K562 (cell line): ENCODE measurements around the gene HOXC10. TPM values are rescaled to one million over a fixed set of nuclear protein-coding genes. Genes with fewer than 3 reads are reported as not detected.

ENCODE experiments used
- ATF7 ChIP-seq: fragments of 450-650 bp; IDR thresholded peaks from 2 replicates; pipeline ENCODE4 v1.7.1; 2014; ENCODE audit warnings: mild to moderate bottlenecking, moderate library complexity
- ESRRB ChIP-seq: fragments of 250-450 bp; sonication (Bioruptor Pico); IDR thresholded peaks from 2 replicates; pipeline ENCODE4 v1.5.0; 2020; ENCODE audit warnings: mild to moderate bottlenecking, moderate library complexity, borderline replicate concordance
- GATAD2B ChIP-seq: fragments of 450-650 bp; IDR thresholded peaks from 2 replicates; pipeline ENCODE4 v1.6.1; 2017; ENCODE audit warnings: mild to moderate bottlenecking, borderline replicate concordance
- HLTF ChIP-seq: fragments of 450-650 bp; IDR thresholded peaks from 2 replicates; pipeline ENCODE4 v1.6.1; 2016
- MEF2D ChIP-seq: conservative IDR thresholded peaks from 2 replicates; pipeline ENCODE4 v1.6.1; 2016; ENCODE audit warnings: low read depth, missing genetic modification characterization, missing compliant biosample characterization
- NR4A1 ChIP-seq, 2 experiments: fragments of 250-450 bp in 1 of 2; fragments of 450-650 bp in 1 of 2; sonication (Bioruptor Pico) in 1 of 2; IDR thresholded peaks; 2 replicates each; pipeline versions ENCODE4 v1.4.0 to v1.6.1; 2016 to 2020; ENCODE audit warnings: mild to moderate bottlenecking in 2 of 2, missing compliant biosample characterization in 1 of 2, missing genetic modification characterization in 1 of 2, moderate library complexity in 1 of 2
- NUFIP1 ChIP-seq: fragments of 450-650 bp; IDR thresholded peaks from 2 replicates; pipeline ENCODE4 v1.6.1; 2018; ENCODE audit not compliant: partially characterized antibody
- PRMT5 ChIP-seq: sonication (generic); formaldehyde crosslinking; IDR thresholded peaks from 2 replicates; pipeline ENCODE4 v1.5.0; 2020; ENCODE audit warnings: missing genetic modification reagents
- SMAD3 ChIP-seq: fragments of 450-650 bp; formaldehyde crosslinking; conservative IDR thresholded peaks from 2 replicates; pipeline ENCODE4 v1.4.0; 2020; ENCODE audit warnings: mild to moderate bottlenecking
- SRSF7 ChIP-seq: fragments of 200-400 bp; formaldehyde crosslinking; optimal IDR thresholded peaks from 2 replicates; pipeline ENCODE3; 2017; ENCODE audit warnings: mild to moderate bottlenecking, low read depth, low read length
- U2AF2 ChIP-seq: fragments of 200-400 bp; formaldehyde crosslinking; optimal IDR thresholded peaks from 2 replicates; pipeline ENCODE3; 2017; ENCODE audit warnings: low read depth, mild to moderate bottlenecking, low read length
- YY1 ChIP-seq, 3 experiments: IDR thresholded peaks; 2 replicates each; pipeline ENCODE4 v1.6.1; 2011; ENCODE audit warnings: low read length in 2 of 3, mild to moderate bottlenecking in 2 of 3, moderate library complexity in 2 of 3, borderline replicate concordance in 1 of 3, control low read depth in 1 of 3, low read depth in 1 of 3; ENCODE audit not compliant: insufficient read depth in 3 of 3, insufficient replicate concordance in 2 of 3, control insufficient read depth in 1 of 3, insufficient read length in 1 of 3; ENCODE audit errors: extremely low read depth in 1 of 3
- ZNF133 ChIP-seq: fragments of 250-450 bp; sonication (Bioruptor Pico); IDR thresholded peaks from 2 replicates; pipeline ENCODE4 v1.4.0; 2020; ENCODE audit warnings: mild to moderate bottlenecking
- ZNF699 ChIP-seq: fragments of 250-450 bp; sonication (Bioruptor Pico); IDR thresholded peaks from 2 replicates; pipeline ENCODE4 v1.8.0; 2021; ENCODE audit warnings: mild to moderate bottlenecking, moderate library complexity; ENCODE audit not compliant: insufficient replicate concordance
- ZNF79 ChIP-seq: fragments of 250-450 bp; sonication (Bioruptor Pico); IDR thresholded peaks from 2 replicates; pipeline ENCODE4 v1.4.0; 2020; ENCODE audit warnings: low read depth, mild to moderate bottlenecking, moderate library complexity
- polyA plus RNA-seq, 8 experiments: library from polyadenylated mRNA; depleted of rRNA in 4 of 8; stranded (reverse) in 5 of 8; unstranded in 3 of 8; fragments of >200 nt; fragmentation: Nextera tagmentation in 2 of 8; fragmentation: Illumina TruSeq in 1 of 8; extraction: Ambion mirVana in 2 of 8; extraction: Trizol in 1 of 8; gene quantifications; 2 replicates each; pipeline versions ENCODE4 v1.2.1 to v1.2.3, GENCODE V29; 2011 to 2014; ENCODE audit warnings: inconsistent platforms in 1 of 8, missing spikeins in 1 of 8
- total RNA-seq, 7 experiments: library from RNA; depleted of rRNA in 6 of 7; stranded (reverse); fragments of >200 nt in 6 of 7; fragmentation: Illumina TruSeq in 2 of 7; extraction: Trizol in 2 of 7; gene quantifications; 2 replicates each; pipeline versions ENCODE4 v1.2.1 to v1.2.3, GENCODE V29; 2011 to 2021; ENCODE audit warnings: low replicate concordance in 1 of 7
- TF ChIP-seq, protein P1 (sequence below): fragments of 450-650 bp; IDR thresholded peaks from 2 replicates; pipeline ENCODE4 v1.6.1; 2014; ENCODE audit warnings: low read depth, mild to moderate bottlenecking, moderate library complexity, borderline replicate concordance
- TF ChIP-seq, protein P2 (sequence below): sonication (generic); formaldehyde crosslinking; IDR thresholded peaks from 2 replicates; pipeline ENCODE4 v1.8.0; 2022; ENCODE audit warnings: missing genetic modification reagents, mild to moderate bottlenecking, borderline replicate concordance
- TF ChIP-seq, protein P3 (sequence below): fragments of 450-650 bp; formaldehyde crosslinking; IDR thresholded peaks from 2 replicates; pipeline ENCODE4 v1.4.0; 2020; ENCODE audit warnings: mild to moderate bottlenecking, moderate library complexity
- TF ChIP-seq, protein P4 (sequence below): fragments of 450-650 bp; formaldehyde crosslinking; conservative IDR thresholded peaks from 2 replicates; pipeline ENCODE4 v1.4.0; 2022; ENCODE audit warnings: mild to moderate bottlenecking, missing genetic modification characterization

HOXC10 gene
- total and polyA plus RNA-seq, 9 of the 15 experiments (the other 6 are each of a cell fraction or from before 2014, with no cell fraction given): 0.13 to 0.77 (median 0.35) TPM; not detected in 2

DNA sequence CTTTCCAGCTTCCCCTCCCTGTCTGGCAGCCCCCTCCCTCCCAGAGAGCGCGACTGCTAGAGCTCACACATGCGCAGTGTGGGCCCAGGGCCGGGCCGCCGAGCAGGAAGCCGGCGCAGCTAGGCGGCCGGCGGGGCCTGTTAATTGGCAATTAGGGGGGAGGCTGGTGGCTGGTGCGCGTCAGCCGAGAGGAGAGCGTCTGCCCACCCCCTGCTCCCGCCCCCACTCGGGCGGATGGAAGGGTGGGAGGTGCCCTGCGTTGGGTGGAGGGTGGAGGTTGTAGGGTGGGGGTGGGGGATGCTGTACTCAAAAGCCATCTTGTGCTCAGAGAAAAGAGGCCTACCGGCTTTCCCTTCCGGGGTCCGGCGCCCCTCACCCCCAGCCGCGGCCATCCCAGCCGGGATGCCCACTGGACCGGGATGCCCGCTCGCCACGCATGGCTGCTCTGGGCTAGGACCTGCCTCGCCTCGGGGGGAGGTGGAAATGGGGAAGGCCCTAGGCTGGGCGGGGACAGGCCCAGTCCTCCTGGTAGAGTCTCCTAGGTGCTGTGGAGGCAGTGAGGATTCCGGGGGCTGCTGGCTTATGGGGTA, 33.0 kb downstream of the HOXC10 start (continued):
- TF ChIP-seq YY1 (IDR thresholded peaks at IDR 0.05; ENCODE audit: borderline replicate concordance in 1 of 3, control insufficient read depth in 1 of 3, extremely low read depth in 1 of 3, insufficient read depth in 3 of 3, insufficient read length in 1 of 3, insufficient replicate concordance in 2 of 3, low read depth in 1 of 3, low read length in 2 of 3): peak in 2 of 3 experiments; percentile 46 to 83
- no peak for TF ChIP-seq HLTF
- TF ChIP-seq, protein P1, sequence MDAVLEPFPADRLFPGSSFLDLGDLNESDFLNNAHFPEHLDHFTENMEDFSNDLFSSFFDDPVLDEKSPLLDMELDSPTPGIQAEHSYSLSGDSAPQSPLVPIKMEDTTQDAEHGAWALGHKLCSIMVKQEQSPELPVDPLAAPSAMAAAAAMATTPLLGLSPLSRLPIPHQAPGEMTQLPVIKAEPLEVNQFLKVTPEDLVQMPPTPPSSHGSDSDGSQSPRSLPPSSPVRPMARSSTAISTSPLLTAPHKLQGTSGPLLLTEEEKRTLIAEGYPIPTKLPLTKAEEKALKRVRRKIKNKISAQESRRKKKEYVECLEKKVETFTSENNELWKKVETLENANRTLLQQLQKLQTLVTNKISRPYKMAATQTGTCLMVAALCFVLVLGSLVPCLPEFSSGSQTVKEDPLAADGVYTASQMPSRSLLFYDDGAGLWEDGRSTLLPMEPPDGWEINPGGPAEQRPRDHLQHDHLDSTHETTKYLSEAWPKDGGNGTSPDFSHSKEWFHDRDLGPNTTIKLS: no peak
- TF ChIP-seq, protein P2, sequence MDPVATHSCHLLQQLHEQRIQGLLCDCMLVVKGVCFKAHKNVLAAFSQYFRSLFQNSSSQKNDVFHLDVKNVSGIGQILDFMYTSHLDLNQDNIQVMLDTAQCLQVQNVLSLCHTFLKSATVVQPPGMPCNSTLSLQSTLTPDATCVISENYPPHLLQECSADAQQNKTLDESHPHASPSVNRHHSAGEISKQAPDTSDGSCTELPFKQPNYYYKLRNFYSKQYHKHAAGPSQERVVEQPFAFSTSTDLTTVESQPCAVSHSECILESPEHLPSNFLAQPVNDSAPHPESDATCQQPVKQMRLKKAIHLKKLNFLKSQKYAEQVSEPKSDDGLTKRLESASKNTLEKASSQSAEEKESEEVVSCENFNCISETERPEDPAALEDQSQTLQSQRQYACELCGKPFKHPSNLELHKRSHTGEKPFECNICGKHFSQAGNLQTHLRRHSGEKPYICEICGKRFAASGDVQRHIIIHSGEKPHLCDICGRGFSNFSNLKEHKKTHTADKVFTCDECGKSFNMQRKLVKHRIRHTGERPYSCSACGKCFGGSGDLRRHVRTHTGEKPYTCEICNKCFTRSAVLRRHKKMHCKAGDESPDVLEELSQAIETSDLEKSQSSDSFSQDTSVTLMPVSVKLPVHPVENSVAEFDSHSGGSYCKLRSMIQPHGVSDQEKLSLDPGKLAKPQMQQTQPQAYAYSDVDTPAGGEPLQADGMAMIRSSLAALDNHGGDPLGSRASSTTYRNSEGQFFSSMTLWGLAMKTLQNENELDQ (CRISPR knock-in tag): no peak
- TF ChIP-seq ESRRB: no peak
- no peak for TF ChIP-seq SRSF7
- no peak for TF ChIP-seq ZNF79 (CRISPR knock-in tag)
- TF ChIP-seq U2AF2: no peak
- TF ChIP-seq ATF7: no peak
- no peak for TF ChIP-seq NR4A1 (CRISPR knock-in tag; IDR thresholded peaks at IDR 0.05)
- TF ChIP-seq NR4A1 (tag; IDR thresholded peaks at IDR 0.05): no peak
- TF ChIP-seq, protein P3, sequence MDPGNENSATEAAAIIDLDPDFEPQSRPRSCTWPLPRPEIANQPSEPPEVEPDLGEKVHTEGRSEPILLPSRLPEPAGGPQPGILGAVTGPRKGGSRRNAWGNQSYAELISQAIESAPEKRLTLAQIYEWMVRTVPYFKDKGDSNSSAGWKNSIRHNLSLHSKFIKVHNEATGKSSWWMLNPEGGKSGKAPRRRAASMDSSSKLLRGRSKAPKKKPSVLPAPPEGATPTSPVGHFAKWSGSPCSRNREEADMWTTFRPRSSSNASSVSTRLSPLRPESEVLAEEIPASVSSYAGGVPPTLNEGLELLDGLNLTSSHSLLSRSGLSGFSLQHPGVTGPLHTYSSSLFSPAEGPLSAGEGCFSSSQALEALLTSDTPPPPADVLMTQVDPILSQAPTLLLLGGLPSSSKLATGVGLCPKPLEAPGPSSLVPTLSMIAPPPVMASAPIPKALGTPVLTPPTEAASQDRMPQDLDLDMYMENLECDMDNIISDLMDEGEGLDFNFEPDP (CRISPR knock-in tag): no peak
- TF ChIP-seq ZNF133 (CRISPR knock-in tag): no peak
- TF ChIP-seq, protein P4, sequence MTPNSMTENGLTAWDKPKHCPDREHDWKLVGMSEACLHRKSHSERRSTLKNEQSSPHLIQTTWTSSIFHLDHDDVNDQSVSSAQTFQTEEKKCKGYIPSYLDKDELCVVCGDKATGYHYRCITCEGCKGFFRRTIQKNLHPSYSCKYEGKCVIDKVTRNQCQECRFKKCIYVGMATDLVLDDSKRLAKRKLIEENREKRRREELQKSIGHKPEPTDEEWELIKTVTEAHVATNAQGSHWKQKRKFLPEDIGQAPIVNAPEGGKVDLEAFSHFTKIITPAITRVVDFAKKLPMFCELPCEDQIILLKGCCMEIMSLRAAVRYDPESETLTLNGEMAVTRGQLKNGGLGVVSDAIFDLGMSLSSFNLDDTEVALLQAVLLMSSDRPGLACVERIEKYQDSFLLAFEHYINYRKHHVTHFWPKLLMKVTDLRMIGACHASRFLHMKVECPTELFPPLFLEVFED (CRISPR knock-in tag): 0 out of 2 replicates have a peak, but pooled peaks have one; percentile 54
- no peak for TF ChIP-seq MEF2D (tag)
- TF ChIP-seq NUFIP1: no peak
- TF ChIP-seq SMAD3 (CRISPR knock-in tag): no peak
- TF ChIP-seq ZNF699 (CRISPR knock-in tag): no peak
- no peak for TF ChIP-seq GATAD2B
- TF ChIP-seq PRMT5: no peak
